ENCODE data around the gene USF2.

The USF2 gene

DNA sequence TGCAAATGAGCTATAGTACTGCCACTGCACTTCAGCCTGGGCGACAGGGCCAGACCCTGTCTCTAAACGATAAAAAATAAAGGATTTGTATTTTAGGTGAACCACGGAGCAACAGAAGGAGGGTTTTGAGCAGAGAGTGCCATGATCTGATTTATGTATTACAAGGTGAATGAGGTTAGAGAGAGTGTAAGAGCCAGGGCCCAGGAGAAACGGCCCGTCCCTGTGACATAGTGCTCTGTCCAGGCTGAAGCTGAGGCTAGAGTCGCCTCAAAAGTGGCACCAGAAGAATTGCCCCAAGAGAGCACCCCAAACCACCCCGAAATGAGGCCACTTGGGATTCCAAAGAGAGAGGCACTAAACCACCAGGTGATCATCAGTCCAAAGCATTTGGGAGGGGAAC, 40.1 kb downstream of the USF2 start:
- DNase-seq (ENCODE audit: low spot score), result no peak
- no peak for TF ChIP-seq CTCF (IDR thresholded peaks at IDR 0.05; ENCODE audit: extremely low read depth, missing control alignments)

- DNase-seq (ENCODE audit: low spot score), result no peak
- no peak for TF ChIP-seq CTCF (IDR thresholded peaks at IDR 0.05; ENCODE audit: extremely low read depth, missing control alignments)
Measured at GRCh38 chr19:35309481-35310279, 40.9 kb downstream of the USF2 start.

GRCh38 chr19:35310331-35310730, 41.6 kb downstream of the USF2 start:
- no peak for DNase-seq (ENCODE audit: low spot score)
- no peak for TF ChIP-seq CTCF (IDR thresholded peaks at IDR 0.05; ENCODE audit: extremely low read depth, missing control alignments)

- no peak for DNase-seq (ENCODE audit: low spot score)
- no peak for TF ChIP-seq CTCF (IDR thresholded peaks at IDR 0.05; ENCODE audit: extremely low read depth, missing control alignments)
Measured at GRCh38 chr19:35310811-35311465, 42.2 kb downstream of the USF2 start.

GRCh38 chr19:35311901-35312665, 43.3 kb downstream of the USF2 start:
- no peak for DNase-seq (ENCODE audit: low spot score)
- no peak for TF ChIP-seq CTCF (IDR thresholded peaks at IDR 0.05; ENCODE audit: extremely low read depth, missing control alignments)

DNA sequence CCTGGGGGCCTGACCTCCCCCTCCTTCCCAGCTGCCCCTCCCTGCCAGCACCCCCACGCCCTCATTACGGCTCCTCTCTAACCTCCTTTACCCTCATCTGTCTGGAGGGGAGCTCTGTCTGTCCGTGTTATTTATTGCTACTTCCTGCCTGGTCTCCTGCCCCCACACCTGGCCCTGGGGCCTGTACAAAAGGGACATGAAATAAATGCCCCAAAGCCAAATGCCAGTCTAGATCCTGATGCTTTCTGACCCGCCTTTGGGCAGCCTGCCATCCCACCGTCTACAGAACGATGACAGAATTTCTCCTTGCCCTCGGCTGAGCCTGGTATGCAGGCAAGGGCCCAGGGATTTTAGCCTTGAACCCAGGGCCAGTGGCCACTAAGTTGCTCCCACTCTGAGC, 44.8 kb downstream of the USF2 start:
- no peak for DNase-seq (ENCODE audit: low spot score)

More for the DNA sequence above, 44.8 kb downstream of the USF2 start:
- no peak for TF ChIP-seq CTCF (IDR thresholded peaks at IDR 0.05; ENCODE audit: extremely low read depth, missing control alignments)

Data from GM20000 (cell line).